GM18870 (cell line): ENCODE measurements around the gene ROM1.
A peak's percentile ranks its signal among the peaks of the same experiment; 100 is the strongest.
"Not testable (repeated sequence)": the region's sequence is repeated elsewhere in the genome, so short reads cannot be mapped to it uniquely, and the experiment has no call there.

ENCODE experiments used
- ATAC-seq: cut with Tn5 transposase; IDR thresholded peaks from one replicate; pipeline ENCODE4 v1.9.1; 2021; ENCODE audit warnings: moderate library complexity; ENCODE audit not compliant: unreplicated experiment

Gene ROM1, protein sequence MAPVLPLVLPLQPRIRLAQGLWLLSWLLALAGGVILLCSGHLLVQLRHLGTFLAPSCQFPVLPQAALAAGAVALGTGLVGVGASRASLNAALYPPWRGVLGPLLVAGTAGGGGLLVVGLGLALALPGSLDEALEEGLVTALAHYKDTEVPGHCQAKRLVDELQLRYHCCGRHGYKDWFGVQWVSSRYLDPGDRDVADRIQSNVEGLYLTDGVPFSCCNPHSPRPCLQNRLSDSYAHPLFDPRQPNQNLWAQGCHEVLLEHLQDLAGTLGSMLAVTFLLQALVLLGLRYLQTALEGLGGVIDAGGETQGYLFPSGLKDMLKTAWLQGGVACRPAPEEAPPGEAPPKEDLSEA

DNA sequence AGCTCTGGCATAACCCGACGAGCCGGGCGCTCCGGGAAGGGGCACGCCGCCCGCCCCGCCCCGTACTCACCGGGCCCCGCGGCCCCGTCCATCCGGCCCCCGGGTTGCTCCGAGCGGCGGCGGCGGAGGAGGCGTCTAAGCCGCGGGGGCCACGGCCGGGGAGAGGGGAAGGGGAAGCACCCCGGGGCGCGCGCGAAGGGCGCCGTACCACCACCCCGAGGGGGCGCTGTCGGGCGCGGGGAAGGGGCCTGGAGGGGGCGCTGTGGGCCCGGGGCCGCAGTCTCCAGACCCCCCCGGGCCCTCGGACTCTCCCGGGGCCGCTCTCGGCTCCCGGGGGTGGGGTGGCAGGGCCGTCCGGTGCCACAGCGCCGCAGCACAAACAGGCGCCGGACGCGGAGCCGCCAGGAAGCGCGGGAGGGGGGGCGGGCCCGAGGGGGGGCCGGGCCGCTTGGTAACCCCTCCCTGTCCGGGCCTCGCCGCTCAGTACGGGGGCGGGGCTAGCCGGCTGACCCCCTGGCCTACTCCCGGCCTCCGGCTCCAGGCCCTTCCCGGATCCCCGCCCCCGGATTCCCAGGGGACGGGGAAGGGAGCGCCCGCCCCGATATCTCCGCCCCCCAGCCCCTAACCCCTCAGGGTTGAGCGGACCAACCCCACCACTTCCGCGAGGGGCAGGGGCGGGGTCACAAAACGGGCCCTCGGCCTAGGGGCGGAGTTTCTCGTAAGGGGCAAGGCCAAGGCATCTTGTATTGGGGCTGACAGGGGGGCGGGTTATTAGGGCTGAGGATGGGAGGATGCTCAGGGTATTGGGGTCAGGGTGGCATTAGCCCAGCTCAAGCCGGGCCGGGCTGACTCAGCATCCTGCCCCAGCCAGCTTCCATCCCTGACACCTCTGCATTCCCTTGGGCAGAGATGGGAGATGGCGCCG, at the start of gene ROM1, which contains the start of gene EML3:
Gene ROM1 (plus strand): TSS at position 892 of the 925 bp plus-strand sequence. CDS start 25 bp downstream, at position 917.
Gene EML3 (minus strand): TSS at position 410 of the 925 bp plus-strand sequence. CDS start 318 bp downstream, at position 92.
- peak; percentile 62 for ATAC-seq

DNA sequence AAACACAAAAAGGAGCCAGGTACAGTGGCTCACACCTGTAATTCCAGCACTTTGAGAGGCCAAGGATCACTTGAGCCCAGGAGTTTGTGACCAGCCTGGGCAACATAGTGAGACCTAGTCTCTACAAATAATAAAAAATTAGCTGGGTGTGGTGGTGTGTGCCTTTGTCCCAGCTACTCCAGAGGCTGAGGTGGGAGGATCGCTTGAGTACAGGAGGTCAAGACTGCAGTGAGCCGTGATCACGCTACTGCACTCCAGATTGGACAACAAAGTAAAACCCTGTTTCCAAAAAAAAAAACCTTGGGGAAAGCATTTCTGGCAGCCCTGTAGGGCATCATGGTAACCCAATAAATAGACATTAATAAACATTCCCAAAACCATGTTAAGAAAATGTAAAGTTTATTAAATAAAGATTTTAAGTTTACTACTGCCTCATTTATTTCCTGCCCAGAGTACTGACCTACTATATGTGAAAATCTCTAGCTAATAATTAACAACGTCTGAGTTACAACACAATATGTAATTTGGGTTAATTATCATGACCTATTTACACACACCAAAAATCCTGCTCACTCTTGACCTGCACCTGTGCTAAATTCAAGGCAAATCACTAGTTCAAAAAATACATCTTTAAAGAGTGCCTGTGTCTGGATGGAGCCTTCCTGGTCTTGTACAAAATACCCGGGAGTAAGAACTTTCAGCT, 47.8 kb upstream of the ROM1 start:
- no peak for ATAC-seq

DNA sequence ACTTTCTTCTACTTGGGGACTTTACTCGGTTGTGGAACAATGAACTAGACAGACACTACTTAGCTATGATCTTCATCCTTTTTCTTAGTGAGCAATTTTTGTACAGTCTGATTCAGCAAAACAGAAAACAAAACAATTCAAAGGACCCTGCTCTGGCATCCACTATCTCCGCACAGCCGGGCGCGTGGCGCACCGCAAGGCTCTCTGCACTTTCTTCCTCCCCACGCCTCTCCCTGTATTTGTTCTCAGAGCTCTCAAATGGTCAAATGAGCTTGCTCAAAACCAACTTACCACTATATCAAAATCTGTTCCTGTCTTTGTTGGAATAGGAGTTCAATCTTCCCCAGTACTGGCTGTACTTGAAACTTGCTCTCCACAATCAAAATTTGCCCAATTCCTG, 46.8 kb upstream of the ROM1 start:
- no peak for ATAC-seq

DNA sequence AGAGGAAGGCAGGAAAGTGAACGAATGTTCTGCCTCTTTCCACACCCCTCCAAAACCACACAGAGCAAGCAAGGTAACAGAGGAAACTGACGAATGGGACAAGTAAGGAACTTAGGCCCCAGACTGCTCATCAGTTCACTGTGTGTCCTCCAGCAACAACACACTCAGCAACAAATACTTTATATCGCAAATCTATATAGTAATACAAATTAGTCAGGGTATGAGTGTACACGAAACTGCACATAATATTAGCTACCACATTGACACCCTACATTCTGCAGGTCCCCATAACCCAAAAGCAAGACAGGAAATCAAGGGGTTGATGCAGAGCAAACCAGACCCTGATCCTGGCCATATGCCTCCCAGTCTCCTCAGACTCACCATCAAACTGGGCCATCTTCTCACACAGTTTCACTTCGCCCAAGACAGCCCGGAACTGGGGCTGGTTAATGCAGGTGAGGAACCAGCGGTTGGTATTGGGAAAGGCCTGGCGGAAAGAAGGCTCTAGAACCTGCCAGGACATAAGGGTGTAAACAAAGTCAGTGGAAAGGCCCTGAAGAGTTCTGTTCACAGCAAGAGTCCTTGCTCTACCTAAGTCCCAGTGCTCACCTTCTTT, 45.9 kb upstream of the ROM1 start:
- ATAC-seq = no peak

DNA sequence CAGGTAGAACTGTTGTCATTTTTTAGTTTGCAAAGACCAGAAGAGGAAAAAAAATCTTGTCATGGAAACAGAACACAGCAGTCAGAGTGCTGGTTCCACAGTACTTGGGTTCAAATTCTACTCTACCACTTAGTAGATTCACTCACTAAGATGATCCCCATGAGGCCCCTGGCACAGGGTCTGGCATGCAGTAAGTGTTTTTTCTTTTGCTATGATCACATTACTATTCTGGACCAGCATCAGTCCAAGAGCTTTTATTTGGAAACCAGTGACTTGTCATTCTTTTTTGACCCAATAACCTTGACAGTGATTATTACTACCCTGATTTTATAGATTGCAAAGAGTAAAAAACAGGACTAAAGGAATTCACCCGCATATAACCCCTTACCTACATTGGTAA, 43.4 kb upstream of the ROM1 start:
- no peak for ATAC-seq

DNA sequence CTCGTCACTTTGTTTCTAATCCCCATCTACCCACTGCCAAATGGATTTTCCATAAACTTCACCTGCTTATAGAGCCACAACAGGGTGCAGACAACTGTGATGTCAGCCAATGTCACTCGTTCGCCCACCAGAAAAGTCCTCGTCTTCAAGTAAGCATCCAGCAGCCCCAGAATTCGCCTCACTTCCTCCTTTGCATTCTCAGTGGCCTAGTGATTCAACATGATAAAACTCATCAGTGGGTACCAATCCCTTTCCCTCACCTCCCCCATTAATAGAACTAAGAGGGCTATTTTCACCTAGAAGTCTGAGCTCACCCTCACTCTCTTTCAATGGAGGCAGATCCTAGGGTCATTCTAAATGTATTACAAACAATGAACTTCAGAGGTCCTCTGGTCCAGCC, 42.2 kb upstream of the ROM1 start:
- not testable (repeated sequence) for ATAC-seq

DNA sequence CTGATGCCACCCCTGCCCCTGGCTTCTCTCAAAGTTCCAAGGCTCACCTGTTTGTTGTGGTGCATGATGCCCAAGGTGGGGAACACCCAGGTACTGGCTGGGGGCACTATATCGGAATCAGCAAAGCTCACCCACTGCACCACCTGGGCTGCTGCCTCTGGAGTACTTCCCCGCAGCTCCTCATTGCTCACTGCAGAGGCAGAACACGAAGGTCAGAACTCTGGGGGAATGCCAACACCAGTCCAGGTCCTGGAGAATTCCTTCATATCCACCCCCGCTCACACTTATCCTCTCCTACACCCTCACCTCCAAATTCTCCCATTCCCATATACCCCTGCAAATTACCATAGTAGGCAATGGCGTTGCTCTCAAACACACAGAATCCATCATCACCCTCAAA, 41.6 kb upstream of the ROM1 start:
- not testable (repeated sequence) for ATAC-seq

DNA sequence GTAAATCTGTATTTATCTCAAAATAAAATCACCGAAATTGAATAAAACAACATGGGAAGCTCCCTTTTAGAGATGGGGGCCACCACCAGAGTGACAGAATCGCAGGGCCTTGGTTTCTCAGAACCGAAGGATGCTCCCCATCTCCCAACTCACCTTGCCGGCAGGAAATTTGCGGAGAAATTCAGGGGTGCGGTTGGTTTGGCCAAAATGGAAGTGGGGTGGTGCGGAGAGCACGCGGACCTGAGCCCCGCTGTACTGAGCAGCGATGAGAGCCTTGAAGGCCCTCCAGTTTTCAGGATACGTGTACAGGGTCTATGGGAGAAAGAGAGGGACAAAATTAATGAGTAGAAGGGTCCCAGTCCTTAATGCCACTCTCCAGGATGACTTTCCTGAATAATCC, 40.6 kb upstream of the ROM1 start:
- no peak for ATAC-seq

DNA sequence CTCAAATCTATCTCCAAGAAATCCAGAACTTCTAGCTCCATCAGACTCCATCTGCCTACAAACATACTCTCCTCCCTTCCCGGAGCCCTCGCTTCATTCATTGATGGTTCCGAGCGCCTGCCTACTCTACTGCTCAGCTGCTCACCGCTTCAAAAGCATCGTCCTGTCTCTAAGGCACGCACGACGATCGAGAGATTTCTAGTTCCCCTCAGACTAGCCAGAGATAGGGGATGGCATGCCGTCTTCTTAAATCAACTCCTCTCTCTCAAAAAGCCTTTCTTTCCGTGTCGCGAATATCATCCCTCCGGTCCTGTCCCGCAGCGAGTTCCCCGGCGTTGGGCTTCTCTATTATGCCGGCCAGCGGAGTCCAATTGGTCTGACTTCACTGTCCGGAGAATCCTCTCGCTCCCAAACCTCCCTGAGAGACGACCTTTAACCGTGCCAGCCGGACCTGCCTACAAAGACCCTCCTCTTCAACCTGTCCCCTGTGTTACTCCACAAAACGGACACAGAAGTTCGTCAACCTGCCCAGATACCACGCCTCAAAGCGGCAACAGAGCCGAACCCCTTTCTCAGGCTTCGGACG, 40.0 kb upstream of the ROM1 start:
- no peak for ATAC-seq

DNA sequence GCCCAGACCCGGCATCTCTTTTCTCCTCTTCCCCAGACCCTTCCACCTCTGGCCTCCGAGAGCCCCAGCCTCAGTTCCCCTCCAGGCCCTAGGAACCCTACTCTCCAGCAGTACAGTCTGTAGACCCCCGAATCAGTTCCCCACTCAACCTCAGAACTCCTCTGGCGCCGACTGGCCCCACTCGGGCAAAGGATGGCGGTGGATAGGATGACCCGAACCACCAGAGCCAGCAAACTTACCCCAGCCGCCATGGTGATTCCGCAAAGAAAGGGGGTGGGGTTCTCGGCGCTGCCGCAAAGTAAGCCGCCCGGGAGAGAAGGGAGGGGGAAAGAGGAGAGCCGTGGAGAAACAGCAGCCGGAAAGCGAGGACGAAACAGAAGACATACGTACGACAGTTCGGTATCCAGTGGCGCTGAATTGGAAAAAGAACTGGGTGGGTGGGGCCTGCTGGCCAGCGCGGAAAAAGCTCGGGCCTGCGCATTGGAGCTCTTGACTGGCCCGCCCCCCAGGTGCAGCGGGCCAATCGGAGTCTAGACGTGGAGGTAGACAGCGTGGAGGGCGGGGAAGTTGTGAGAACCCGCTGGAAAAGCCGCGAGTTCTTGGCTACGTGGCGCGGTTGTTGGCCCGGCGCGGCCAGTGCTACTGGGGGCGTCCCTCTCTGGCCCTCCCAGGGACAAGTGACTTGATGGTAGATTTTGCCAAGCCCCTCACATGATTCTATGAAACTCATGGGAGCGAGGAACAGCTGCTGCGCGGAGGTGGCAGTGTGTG, 39.3 kb upstream of the ROM1 start, which contains the start of gene EEF1G:
Gene EEF1G (minus strand): TSS at position 300 of the 771 bp plus-strand sequence. CDS start 49 bp downstream, at position 251.
- peak; percentile 90 for ATAC-seq

DNA sequence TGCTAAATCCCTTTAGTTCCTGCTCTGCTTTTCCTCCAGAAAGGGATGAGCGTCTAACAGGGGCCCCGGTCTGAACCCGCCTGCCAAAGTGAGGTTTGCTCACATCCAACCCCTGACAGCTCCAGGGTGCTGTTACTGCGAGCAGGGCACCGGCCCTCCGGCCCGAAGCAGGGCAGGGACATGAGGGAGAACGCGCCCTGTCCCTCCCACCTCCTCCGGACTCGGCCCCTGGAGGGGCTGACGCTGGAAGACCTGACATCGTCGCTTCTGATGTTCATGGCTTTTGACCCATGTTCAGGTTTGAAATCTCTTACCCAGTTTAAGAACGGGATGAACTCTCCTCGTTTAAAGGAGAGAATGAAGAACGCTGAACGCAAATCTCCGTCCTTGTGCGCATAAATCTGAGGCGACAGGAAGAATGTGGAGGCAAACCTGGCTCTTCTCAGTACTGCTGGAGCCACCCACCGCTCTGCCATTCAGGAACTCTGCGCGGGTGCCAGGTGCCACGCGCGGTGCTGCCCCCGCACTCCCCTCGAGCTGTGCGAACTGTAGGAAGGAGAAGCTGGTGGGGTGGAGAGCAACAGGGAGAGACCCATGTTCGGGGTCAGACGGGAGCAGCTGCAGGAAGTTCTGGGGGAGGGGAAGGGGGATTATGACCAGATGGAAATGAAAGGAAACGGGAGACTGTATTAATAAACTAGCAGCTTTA, 38.5 kb upstream of the ROM1 start:
- ATAC-seq = no peak

DNA sequence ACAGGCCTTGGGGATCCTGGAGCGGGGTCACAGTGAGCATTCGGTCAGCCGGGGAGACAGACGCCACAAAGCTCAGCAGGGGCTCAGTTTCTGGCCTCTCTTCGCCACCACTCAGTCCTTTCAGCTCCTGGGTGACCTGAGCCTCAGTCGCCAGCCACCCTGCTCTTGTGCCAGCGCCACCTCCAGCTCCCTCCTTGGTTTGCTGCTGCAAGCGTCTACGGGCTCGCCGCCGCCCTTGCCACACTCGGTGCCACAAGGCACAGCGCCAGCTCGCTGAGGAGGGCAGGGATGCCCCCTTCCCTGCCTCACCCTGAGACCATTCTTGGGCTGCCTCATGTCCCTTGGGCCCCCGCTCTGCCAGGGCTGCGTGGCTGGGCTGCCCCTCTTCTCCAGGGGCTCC, 37.9 kb upstream of the ROM1 start:
- no peak for ATAC-seq

DNA sequence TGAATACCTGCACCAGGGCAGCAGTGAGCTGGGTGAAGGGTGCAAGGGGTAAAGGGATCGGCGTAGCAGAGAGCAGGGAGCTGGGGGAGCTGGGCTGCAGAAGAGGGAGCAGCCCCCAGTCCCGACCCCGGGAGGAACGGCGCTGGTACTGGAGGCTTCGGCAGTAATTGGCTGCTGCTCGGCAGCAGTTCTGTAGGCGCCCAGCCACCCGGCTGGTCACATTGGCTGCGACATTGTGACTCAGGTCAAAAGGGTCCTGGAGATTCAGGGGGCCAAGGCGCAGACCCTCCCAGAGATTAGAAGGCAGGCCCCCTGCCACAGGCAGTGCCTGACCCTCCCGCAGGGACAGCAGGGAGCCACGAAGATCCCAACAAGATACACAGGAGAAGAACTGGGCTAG, 37.2 kb upstream of the ROM1 start:
- no peak for ATAC-seq

DNA sequence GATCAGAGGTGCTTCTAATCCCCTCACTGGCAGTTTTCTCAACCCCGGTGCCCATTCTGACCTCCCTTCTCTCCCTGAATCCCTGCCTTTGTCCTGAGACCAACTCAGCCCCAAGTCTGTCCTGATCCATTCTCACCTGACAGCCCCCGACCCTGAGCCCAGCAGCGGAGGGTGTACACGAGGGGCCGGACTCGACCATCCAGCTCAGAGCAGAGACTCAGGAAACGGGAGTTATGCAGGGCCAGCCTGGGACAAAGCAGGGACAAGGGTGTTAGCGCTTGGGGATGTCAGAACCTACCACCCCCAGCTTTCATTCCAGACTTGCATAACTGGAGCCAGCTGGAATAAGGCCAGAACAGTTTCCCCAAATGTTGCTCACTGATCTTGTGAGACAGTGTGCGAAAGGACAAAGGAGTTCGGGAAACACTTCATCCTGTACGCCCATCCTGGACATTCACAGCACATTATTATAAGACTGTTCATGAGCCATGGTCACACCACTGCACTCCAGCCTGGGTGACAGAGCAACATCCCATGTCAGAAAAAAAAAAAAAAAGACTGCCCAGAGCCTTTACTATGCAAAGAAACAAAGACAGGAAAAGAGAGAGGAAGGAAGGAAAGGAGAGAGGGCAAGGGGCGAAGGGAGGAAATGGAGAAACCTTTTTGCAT, 35.9 kb upstream of the ROM1 start:
- no peak for ATAC-seq

DNA sequence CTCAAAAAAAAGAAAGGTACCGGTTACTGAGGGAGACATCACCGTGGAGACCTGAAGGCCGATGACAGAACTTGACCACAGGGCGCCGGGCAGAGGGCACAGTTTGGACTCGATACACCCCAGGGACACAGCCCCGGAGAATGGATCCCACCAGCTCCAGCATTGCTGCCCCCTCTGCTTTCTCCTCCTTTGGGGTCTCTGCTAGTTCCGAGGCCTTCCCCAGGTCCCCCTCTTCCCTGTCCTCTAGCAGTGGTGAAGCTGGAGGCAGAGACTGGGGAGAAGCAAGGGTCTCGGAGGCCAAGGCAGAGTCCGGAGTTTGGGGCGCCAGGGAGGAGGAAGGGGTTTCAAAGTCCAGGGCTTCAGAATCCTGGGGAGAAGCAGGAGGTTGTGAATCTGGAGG, 34.5 kb upstream of the ROM1 start:
- ATAC-seq = no peak

DNA sequence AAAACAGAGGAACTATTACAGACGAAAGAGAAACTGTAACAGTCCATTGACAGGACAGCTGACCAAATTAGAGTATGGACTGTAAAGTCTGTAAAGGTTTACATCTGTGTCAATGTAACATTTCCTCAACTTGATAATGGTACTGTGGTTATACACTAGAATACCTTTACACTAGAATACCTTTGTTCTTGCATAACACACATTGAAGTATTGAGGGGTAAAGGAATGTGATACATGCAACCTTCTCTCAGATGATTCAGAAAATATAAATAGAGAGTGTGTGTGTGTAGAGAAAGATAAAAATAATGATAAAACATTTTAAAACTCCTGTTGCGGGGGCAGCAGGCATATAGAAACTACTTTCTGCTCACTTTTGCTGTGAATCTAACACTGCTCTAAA, 33.8 kb upstream of the ROM1 start:
- ATAC-seq = no peak

DNA sequence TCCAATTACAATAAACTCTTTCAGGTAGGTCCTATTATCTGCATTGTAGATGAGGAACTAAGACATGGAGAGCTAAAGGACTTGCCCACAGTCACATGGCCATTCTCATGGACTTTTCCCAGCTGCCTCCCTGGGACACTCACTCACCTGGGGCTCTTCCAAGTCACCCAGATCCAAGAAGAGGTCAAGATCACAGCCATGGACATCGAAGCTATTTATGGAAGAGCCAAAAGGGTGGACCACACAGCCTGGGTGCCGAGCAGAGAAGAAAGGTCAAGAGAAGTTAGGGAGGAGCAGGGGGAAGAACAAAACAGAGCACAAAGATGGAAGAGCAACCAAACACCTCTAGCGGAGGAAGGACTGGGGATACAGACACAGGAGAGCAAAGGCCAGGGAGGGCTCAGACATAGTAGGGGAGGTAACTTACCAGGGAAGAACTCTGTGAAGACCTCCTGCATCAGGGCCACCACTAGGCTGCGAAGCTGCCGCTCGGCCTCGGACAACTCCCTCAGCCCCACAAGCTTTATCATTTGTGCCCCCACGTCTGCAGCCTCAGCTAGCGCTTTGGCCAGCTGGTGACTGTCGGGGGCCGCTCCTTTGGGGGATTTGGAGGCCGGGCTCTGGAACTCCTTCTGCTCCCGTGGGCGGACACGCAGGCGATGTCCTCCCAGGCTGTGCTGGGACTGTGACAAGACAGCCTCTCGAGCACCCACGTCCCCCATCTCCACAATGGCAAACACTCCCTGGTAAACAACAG, 31.9 kb upstream of the ROM1 start:
- ATAC-seq = no peak

DNA sequence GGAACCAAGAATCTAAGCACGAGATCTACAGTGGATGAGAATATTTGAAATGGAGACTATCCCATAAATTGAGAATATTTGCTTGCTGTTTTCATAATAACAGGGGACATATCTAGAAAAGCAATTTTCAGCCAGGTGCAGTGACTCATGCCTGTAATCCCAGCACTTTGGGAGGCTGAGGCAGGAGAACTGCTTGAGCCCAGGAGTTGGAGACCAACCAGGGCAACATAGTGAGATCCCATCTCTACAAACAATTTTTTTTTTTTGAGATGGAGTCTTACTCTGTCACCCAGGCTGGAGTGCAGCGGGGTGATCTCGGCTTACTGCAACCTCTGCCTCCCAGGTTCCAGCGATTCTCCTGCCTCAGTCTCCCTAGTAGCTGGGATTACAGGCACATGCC, 31.3 kb upstream of the ROM1 start:
- not testable (repeated sequence) for ATAC-seq
